HG03064 (cell line): Measurements from ENCODE around the gene DLG3.

Experiments used
- ATAC-seq: cut with Tn5 transposase; IDR thresholded peaks from one replicate; pipeline ENCODE4 v1.9.1; 2021; ENCODE audit warnings: low read depth; ENCODE audit not compliant: unreplicated experiment

DLG3 gene

DNA sequence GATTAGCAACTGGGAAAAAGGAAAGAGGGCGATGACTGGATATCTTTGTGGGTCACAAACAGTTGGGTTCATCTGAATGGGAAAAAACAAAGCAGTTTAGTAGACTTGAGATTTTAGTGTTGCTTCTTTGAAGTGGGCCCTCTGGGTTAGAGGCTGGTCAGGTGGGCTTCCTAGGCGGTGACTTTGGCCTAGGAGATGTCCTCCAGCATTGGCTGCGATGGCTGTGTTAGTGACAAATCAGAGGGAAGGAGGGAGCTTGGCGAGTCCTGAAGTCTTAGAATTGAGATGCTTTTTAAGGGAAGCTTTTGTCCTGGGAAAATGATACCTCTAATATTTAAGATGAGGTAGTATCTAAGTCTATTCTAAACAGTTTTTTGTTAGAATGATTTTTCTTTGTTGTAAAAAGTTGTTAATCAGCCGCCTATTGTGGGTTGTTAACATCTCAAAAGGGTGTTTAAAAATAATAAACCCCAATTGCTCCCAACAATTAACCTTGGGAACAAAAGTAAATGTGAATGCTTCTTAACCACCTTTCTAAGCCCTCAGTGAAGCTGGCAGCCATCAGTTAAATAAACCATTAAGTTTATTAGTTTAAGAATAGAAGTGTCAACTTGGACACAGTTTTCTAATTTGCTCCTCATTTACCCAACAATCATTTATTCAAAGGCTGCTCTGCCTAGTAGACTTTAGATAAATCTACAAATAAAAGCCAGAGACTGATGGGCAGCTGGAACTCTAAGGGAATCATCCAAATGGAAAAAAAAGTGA lies 31.7 kb downstream of the DLG3 start:
- ATAC-seq, result no peak

DNA sequence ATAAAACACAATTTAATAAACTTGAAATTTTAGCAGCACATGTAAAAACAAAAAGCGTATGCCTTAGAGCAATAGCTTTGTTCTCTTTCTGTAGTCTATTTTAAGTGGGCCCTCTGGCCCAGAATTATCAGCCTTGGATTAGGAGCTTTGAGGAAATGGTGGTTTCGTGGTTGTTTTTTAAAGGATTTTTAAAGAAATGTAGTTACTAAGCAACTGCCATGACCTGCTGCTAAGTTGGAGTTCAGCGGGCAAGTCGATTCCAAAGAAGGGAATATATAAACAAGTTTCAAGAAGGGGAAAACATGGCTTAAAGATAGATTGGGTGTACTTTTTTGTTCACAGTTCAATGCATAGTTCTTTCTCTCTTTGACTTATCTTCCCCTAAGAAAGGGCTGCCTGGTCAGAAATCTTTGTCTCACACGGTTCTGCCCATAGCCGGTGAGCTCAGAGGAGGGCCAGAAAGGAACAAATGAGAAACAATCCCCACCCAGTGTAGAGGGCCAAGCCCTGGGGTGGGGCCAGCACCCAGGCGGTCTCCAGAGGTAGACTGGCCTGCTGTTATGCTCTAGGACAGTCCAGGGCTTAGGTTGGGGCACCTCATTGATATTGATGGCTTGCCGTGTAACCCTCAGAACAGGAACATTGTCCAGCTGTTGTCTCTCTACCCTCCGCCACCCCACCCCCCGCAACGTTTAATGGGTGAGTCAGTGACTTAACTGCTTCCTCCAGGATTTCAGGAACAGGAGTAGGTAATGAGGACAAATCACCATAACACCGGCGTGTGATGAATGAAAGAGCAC lies 32.5 kb downstream of the DLG3 start:
- no peak for ATAC-seq

DNA sequence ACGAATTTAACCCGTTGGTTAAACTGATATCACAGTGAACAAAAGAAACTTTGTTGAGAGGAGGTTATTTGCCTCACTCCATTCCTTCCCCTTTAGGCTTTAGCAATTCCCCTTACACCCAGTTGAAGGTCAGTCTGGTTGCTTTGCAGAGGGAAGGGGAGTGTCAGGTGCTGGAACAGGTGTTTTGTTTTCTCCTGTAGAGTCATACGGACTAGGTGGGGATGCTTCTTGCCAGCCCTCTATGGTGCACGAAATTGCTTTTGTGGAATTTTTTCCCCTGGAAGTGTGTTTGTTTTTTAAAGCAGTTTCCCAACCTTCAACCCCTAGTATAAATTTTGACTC lies 33.1 kb downstream of the DLG3 start:
- ATAC-seq, result no peak

DNA sequence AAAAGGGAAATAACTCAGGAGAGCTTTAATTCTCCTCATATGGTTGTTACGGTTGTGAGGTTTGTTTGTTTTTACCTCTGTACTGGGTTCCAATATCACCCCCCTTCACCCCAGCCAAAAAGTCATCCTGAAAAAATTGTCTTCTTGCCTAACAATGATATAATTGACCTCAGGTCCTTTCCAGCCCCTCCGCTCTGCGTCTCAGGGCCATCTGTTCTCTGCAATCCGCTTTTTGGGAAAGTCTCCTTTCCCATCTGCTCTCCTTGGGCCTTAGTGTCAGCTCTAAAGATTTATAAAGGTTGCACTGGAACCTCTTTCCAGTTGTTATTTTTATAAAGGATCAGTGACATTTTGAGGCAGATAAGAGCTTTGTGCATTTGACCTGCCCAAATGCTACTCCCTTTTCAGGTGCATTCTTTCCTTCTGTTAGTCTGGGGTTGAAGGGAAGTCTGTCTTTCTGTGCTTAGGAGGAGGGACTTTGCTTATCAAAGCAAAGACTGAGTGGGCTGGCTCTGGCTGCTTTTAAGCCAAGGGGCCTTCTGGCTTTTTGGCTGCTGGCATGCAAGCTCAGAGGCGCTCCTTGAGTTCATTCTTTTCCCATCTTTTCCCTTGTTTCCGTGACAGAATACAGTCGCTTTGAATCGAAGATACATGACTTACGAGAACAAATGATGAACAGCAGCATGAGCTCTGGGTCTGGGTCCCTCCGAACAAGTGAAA lies 34.1 kb downstream of the DLG3 start:
- ATAC-seq, result no peak

DNA sequence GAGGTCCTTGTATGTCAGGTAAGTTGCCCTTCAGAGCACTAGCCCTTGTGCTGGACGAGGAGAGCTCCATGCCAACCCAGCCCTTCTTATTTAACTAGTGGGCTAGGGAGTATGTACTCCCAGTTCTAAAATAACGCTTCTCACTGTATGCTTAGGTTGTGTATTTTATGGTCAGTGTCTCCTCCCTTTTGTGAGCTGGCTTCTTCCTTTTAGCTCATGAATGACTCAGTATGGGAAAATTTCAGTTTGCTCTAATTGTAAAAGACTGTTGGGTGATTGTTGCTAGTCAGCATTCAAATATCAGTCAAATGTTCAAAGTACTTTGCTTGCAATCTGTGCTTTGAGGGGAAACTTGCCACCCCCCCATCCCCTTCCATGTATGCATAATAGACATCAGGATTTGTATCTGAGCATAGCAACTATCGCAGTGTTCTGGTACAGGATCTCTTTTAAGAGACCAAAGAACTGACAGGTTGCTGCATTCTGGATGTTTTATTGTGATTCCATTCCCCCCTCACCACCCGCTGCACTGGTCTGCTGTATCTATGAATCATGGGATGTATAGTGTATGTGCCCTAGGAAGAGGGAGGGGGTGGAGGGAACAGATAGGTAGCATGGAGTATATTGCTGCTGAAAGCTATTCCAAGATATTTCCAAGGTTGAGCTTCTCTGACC lies 34.7 kb downstream of the DLG3 start:
- no peak for ATAC-seq

DNA sequence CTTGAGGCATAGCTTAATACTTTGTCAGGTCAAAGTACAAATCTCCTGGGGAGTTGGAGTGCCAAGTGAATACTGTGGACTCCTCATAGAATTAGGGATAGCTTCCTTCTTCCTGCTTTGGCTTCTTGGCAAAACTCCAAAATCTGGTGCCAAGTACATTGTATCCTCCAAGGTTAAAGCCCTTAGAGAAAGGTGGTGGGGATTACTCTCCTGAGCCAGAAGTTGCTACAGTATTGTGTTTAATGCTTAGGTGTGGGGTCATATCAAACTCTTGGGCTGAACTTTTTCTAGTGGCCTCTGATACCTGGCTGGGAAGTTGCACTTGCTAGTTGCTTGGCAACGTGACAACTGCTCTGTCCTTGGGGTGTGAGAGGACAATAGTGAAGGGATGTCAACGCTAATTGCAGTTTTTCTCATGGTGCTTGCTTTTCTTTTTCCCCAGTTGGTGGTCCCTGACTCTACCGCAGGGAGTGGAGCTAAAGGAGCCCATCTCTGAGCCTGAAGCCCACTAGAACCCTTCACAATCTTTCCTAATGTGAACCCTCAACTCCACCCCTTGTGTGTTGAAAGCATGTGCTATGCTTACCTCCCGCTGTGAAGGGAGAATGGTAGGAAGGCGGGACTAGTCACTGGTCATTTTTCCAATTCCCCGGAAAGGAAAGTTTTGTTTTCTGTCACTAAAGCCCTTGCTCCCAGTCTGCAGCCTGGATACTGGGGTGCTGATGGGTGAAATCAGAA lies 35.5 kb downstream of the DLG3 start:
- no peak for ATAC-seq

DNA sequence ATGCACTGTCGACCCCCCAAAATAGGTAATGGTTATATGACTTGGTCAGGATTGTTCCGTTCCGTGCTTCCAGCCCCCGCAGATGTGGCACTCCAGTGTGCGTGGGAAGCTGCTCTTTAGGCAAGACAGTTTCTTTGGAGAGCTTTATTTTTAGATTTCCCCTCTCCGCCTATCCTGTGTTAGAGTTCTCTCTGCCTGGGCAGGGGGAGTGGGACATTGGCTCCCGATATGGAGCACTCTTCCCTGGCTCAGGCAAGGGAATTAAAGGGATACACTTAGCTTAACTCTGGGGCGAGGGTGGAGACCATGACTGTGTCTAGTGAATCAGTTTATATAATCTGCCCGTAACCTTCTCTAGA lies 36.0 kb downstream of the DLG3 start:
- ATAC-seq, result no peak

DNA sequence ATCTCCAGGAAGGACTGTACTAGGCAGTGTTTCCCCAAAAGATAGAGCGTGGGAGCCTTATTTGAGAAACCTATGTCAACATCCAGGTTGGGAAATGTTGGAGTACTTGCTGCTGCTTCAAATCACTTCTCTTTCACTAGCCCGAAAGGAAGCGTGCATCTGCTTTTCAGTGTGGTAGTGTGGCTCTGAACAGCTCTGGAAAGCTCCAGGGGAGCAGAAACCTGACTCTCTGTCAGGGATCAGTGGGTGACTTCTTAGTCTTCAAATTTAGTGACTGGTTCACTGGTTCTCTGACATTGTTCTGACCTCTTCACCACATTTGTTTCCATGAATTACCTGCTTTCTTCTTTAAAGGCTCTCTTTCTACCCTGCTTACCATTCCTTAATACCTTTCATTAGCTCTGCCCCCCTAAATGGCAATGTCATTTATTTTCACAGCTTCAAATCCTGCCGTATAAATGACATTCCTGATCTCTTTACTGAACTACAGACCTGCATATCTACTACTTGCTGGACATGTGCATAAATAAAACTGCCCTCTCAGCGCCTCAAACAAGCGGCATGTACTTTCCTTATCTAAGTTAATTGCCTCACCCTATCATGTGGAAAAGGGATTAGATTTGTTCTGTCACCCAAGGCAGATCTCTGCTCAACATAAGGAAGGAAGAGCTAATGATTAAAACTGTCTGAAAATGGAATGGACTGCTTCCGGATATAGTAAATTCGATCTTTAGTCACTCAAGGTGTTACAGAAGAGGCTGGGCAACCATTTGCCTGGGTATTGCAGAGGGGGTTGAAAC lies 37.0 kb downstream of the DLG3 start:
- ATAC-seq, result no peak

DNA sequence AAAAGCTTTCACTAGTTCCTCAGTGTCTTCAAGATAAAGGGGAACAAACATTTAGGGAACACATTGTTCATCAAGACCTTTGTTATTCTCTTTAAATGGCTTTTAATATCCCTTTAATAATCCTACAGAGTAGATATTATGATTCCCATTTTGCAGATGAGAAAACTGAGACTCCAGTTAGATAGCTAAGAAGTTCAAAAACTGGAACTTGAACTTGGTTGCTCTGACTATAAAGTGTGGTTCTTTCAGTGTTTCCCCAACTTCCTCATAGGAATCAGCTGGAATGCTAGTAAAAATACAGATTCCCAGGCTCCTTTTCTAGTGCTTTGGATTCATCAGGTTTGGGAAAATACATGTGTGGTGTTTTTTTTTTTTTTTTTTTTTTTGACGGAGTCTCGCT lies 37.7 kb downstream of the DLG3 start:
- no peak for ATAC-seq

DNA sequence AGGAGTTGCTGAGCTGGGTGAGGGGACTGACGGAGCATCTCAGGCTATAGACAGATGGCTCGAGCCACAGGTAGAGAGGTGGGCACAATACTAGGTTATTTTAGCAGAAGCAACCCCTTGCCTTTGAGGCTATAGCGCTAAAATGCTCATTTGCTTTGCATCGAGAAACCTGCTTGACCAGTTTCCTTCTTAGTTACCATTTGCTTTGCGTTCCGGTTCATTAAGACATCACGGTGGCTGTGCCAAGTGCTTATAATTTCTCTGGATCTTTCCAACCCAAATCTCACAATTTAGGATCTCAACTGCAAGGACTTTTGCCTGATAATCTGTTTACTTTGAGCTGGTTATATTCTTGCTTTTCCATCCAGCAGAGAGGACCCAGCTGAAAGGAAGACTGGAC lies 40.8 kb downstream of the DLG3 start:
- no peak for ATAC-seq

DNA sequence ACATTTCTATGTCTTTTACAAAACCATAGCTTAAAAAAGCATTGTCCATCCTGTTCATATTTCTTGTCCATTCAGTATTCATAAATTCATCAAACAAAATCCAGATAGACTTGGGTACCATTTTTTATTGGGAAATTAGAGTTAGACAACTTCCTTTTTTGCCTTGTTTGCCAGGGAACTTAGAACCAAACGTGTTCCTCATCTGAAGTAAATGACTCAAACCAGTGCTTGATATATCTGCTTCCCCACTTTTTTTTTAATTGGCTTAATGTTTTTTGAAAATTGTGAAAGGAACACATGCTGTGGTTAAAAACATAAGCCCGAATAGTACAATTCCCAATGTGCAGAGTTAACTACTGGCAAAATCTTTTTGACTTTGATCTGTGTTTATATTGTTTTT lies 44.2 kb downstream of the DLG3 start:
- no peak for ATAC-seq

DNA sequence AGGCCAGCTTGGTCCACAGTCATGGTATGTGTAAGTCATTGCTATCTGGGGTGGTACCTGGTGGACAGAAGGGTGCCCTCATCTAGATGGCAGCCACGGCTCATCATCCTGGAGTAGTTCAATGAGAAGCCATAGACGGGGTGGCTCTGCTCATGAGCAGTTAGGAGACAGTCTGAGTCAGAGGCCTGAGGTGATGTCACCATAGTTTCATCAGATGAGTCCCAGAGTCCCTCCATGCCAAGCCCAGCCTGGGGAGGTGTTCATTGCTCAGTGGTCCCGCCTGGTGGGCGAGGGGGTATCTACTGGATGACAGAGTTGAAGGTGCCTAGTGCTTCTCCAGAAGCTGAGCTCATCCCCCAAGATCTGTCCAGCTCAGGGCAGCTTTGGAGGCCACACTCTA lies 49.8 kb downstream of the DLG3 start:
- ATAC-seq, result no peak

DNA sequence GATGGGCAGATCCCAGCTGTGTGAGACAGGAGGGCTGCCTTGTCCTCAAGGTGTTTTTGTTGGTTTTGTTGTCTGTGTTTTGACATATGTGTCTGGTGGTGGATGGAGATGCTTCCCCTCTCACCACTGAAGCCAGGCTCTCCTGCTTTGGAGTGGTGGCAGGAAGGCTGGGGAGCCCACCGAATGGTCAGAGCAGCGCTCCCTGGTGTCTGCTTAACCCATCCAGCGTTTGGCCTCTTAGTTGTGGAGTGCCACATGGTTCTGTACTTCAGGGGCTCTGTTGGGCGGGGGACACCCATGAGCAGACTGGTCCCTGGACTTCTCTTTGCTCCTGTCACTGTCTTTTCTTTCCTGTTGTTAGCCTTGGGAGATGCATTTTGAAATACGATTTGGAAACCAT lies 51.9 kb downstream of the DLG3 start:
- ATAC-seq, result no peak

DNA sequence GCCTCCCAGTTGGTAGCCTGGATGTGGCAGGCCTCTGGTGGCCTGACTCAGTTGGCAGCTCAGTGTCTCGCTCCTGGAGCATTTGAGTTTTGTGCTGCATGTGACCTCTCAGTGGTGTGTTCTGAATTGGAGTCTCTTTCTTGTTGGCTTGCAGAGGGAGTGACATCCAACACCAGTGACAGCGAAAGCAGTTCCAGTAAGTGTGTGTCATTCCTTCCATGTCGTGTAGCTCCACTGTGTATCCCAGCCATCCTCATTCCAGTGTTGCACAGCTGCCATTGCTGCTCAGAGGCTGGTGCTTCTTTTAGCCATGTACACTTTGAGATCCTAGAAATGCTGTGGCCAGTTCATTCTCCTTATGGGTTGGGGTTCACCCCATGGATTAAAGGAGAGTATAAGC lies 52.4 kb downstream of the DLG3 start:
- ATAC-seq, result no peak

DNA sequence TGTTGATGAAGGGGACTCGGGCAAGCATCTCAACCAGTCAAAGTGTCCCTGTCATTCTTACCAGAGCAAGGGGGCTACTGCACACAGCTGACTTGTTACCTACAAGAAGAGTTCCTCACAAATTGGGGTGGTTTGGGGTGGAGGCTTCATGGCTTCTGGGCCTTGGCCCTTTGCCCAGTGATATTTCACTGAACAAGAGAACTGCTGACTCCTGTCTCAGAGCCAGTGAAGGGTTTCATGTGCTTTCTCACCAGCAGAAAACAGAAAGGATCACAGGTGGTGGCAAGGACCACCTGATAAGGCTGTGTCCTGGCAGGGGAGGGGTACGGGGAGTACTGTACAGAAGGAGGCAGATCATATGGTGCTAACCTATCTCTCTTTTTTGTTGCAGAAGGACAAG lies 53.5 kb downstream of the DLG3 start:
- no peak for ATAC-seq

DNA sequence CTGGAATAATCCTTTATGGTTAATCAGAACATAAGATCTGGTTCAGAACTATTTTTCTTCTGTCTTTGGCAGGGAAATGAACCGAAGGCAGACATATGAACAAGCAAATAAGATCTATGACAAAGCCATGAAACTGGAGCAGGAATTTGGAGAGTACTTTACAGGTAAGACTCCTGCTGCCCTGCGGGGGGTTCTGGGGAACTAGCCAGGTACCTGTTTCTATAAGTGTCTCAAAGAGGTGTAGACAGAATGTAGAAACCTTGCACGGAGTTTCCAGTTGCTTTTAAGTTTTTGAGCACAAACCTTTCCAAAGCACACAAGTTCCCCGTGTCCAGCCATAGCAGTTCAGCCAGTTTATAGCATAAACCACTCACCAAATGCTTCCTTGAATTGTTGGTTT lies 56.2 kb downstream of the DLG3 start:
- no peak for ATAC-seq

DNA sequence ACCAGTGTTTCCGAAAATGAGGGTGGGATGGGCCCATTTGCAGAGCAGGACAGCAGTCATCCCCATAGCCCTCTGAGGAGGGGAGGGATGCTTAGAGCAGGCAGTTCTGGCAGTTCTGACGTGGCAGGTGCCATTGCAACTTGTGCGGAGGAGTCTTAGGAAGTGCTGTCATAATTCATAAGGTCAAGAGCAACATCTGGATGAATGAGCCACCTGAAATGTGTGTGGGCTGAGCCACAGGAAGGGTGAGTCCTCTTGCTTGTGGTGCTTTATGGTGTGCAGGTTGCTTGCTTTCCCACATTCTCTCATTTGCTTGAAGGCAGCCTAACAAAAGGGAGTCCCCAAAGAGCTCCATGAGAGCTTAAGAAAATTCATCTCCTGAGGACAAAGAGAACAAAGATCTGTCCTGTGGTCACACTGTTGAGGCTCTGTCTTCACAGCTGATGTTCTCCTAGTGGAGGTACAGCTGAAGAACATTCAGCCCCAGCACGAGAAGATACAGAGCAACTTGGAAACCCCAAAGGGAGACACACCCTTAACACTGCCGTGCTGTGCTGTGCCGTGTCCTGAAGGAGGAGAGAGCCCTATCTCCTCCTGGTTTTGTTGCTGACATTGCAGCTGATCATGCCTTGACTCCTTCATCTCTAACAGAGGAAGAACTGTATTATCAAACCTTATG lies 60.3 kb downstream of the DLG3 start:
- no peak for ATAC-seq

DNA sequence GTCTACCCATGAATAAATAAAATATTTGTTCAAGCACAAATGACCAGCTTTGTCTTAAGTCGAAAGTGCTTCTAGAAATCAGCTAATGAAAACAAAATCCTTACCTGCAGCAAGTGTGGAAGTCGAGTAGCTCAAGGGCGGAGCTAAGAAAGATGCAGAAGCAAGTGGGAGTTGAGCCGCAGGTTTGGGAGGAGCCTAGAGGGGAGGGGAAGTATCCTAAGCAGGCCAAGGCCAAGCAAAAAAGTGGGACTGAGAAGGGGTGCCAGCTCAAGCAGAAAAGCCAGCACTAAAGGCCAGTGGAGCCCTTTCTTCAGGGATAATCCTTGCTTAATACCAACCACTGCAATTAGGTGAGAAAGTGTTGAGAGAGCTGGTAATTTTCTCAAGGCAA lies 60.8 kb downstream of the DLG3 start:
- no peak for ATAC-seq

DNA sequence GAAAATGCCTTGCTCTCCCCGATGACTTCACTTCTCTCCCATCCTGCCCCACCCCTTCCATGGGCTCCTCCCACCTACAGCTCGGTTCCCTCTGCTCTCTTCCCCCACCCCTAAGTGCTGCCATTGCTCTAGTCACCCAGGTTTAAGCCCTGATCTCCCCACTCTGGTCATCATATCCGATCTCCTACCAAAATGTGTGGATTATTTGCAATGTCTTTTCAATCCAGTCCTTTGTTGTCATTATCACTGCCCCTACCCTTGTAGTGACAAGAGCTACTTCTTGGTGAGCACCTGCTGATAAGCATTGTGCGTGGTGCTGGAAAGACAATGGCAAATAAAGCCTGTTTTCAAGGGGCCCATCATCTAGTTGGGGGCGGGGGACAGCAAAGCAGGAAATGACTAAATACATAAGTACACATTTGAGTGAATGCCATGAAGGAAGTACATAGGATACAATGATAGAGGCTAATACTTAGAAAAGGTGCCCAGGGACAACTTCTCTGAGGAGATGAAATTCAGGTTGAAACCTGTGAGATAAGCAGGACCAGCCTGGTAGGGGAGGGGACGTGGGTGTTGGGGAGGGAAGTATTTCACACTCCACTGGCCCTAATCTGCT lies 63.8 kb downstream of the DLG3 start:
- no peak for ATAC-seq
